ENCODE results near the gene ARHGEF3.
A peak's percentile ranks its signal among the peaks of the same experiment; 100 is the strongest.

The ARHGEF3 gene

GRCh38 chr3:56784448-56785001 lies 17.2 kb downstream of the ARHGEF3 start:
- H3K9ac ChIP-seq (ENCODE audit: insufficient read length): no peak overlapping the region

GRCh38 chr3:56783644-56784447 lies 17.9 kb downstream of the ARHGEF3 start:
- H3K4me3 ChIP-seq: peak overlapping the region; percentile 45
- H3K27ac ChIP-seq: peak overlapping the region; percentile 84
- no peak overlapping the region for H3K9ac ChIP-seq (ENCODE audit: insufficient read length)
- no peaks in the 10 kb centered on the region for H3K9me3 ChIP-seq (ENCODE audit: low read depth, low read length)
- TF ChIP-seq FOXP2 (optimal IDR thresholded peaks at IDR 0.05; ENCODE audit: control extremely low read depth, extremely low read length, insufficient read depth): no peak
- no peak for TF ChIP-seq POLR2AphosphoS5 (IDR thresholded peaks at IDR 0.05; ENCODE audit: borderline replicate concordance, low read depth, low read length)
- TF ChIP-seq EZH2 (IDR thresholded peaks at IDR 0.05): no peak
- no peaks in the 10 kb centered on the region for H3K36me3 ChIP-seq (ENCODE audit: insufficient read depth, low read length)
- DNase-seq (ENCODE audit: low read depth, low spot score): peak; percentile 24

More at GRCh38 chr3:56784448-56785001, 17.2 kb downstream of the ARHGEF3 start:
- TF ChIP-seq FOXP2 (optimal IDR thresholded peaks at IDR 0.05; ENCODE audit: control extremely low read depth, extremely low read length, insufficient read depth) (no peak), POLR2AphosphoS5 (IDR thresholded peaks at IDR 0.05; ENCODE audit: borderline replicate concordance, low read depth, low read length) (no peak), EZH2 (IDR thresholded peaks at IDR 0.05) (no peak)
- Histone ChIP-seq H3K9me3 (ENCODE audit: low read depth, low read length) (no peaks in the 10 kb centered on the region), H3K27ac (no peak overlapping the region), H3K36me3 (ENCODE audit: insufficient read depth, low read length) (no peaks in the 10 kb centered on the region), H3K4me3 (no peak overlapping the region)
- no peak for DNase-seq (ENCODE audit: low read depth, low spot score)

- peak overlapping the region; percentile 84; the same call in 1 of the 2 replicates for H3K27ac ChIP-seq
- H3K4me3 ChIP-seq: no peak overlapping the region
- no peak overlapping the region for H3K9ac ChIP-seq (ENCODE audit: insufficient read length)
- no peak for DNase-seq (ENCODE audit: low read depth, low spot score)
- TF ChIP-seq POLR2AphosphoS5 (IDR thresholded peaks at IDR 0.05; ENCODE audit: borderline replicate concordance, low read depth, low read length) (no peak), FOXP2 (optimal IDR thresholded peaks at IDR 0.05; ENCODE audit: control extremely low read depth, extremely low read length, insufficient read depth) (no peak), EZH2 (IDR thresholded peaks at IDR 0.05) (no peak)
- no peaks in the 10 kb centered on the region for H3K9me3 ChIP-seq (ENCODE audit: low read depth, low read length)
- no peaks in the 10 kb centered on the region for H3K36me3 ChIP-seq (ENCODE audit: insufficient read depth, low read length)
These were observed 18.8 kb downstream of the ARHGEF3 start for GRCh38 chr3:56782906-56783305.

GRCh38 chr3:56782215-56782614 lies 19.5 kb downstream of the ARHGEF3 start:
- no peak for DNase-seq (ENCODE audit: low read depth, low spot score)
- no peak overlapping the region for H3K27ac ChIP-seq
- no peak for TF ChIP-seq POLR2AphosphoS5 (IDR thresholded peaks at IDR 0.05; ENCODE audit: borderline replicate concordance, low read depth, low read length)
- no peak for TF ChIP-seq EZH2 (IDR thresholded peaks at IDR 0.05)
- no peak for TF ChIP-seq FOXP2 (optimal IDR thresholded peaks at IDR 0.05; ENCODE audit: control extremely low read depth, extremely low read length, insufficient read depth)
- no peak overlapping the region for H3K4me3 ChIP-seq
- no peaks in the 10 kb centered on the region for H3K36me3 ChIP-seq (ENCODE audit: insufficient read depth, low read length)
- no peaks in the 10 kb centered on the region for H3K9me3 ChIP-seq (ENCODE audit: low read depth, low read length)
- no peak overlapping the region for H3K9ac ChIP-seq (ENCODE audit: insufficient read length)

GRCh38 chr3:56781762-56782161 lies 20.0 kb downstream of the ARHGEF3 start:
- no peaks in the 10 kb centered on the region for H3K36me3 ChIP-seq (ENCODE audit: insufficient read depth, low read length)
- DNase-seq (ENCODE audit: low read depth, low spot score): no peak

GRCh38 chr3:56780936-56781335 lies 20.8 kb downstream of the ARHGEF3 start:
- DNase-seq (ENCODE audit: low read depth, low spot score): no peak
- no peak overlapping the region for H3K4me3 ChIP-seq
- H3K36me3 ChIP-seq (ENCODE audit: insufficient read depth, low read length): no peaks in the 10 kb centered on the region
- no peaks in the 10 kb centered on the region for H3K9me3 ChIP-seq (ENCODE audit: low read depth, low read length)
- no peak for TF ChIP-seq EZH2 (IDR thresholded peaks at IDR 0.05)
- TF ChIP-seq FOXP2 (optimal IDR thresholded peaks at IDR 0.05; ENCODE audit: control extremely low read depth, extremely low read length, insufficient read depth): no peak
- no peak for TF ChIP-seq POLR2AphosphoS5 (IDR thresholded peaks at IDR 0.05; ENCODE audit: borderline replicate concordance, low read depth, low read length)
- no peak overlapping the region for H3K27ac ChIP-seq
- H3K9ac ChIP-seq (ENCODE audit: insufficient read length): no peak overlapping the region

More at GRCh38 chr3:56781762-56782161, 20.0 kb downstream of the ARHGEF3 start:
- Histone ChIP-seq H3K9me3 (ENCODE audit: low read depth, low read length) (no peaks in the 10 kb centered on the region), H3K9ac (ENCODE audit: insufficient read length) (no peak overlapping the region), H3K27ac (no peak overlapping the region), H3K4me3 (no peak overlapping the region)
- TF ChIP-seq FOXP2 (optimal IDR thresholded peaks at IDR 0.05; ENCODE audit: control extremely low read depth, extremely low read length, insufficient read depth): no peak
- no peak for TF ChIP-seq POLR2AphosphoS5 (IDR thresholded peaks at IDR 0.05; ENCODE audit: borderline replicate concordance, low read depth, low read length)
- no peak for TF ChIP-seq EZH2 (IDR thresholded peaks at IDR 0.05)

- no peaks in the 10 kb centered on the region for H3K9me3 ChIP-seq (ENCODE audit: low read depth, low read length)
These were observed 22.9 kb downstream of the ARHGEF3 start for GRCh38 chr3:56778893-56779292.

GRCh38 chr3:56776556-56776950 lies 25.2 kb downstream of the ARHGEF3 start:
- peak overlapping the region; percentile 63 for H3K4me3 ChIP-seq
- H3K27ac ChIP-seq: peak overlapping the region; percentile 86
- H3K9ac ChIP-seq (ENCODE audit: insufficient read length): no peak overlapping the region
- TF ChIP-seq EZH2 (IDR thresholded peaks at IDR 0.05) (no peak), FOXP2 (optimal IDR thresholded peaks at IDR 0.05; ENCODE audit: control extremely low read depth, extremely low read length, insufficient read depth) (no peak), POLR2AphosphoS5 (IDR thresholded peaks at IDR 0.05; ENCODE audit: borderline replicate concordance, low read depth, low read length) (no peak)
- H3K36me3 ChIP-seq (ENCODE audit: insufficient read depth, low read length): no peaks in the 10 kb centered on the region
- no peaks in the 10 kb centered on the region for H3K9me3 ChIP-seq (ENCODE audit: low read depth, low read length)
- peak; percentile 66 for DNase-seq (ENCODE audit: low read depth, low spot score)

More at GRCh38 chr3:56778893-56779292, 22.9 kb downstream of the ARHGEF3 start:
- no peak overlapping the region for H3K27ac ChIP-seq
- no peak overlapping the region for H3K4me3 ChIP-seq
- no peaks in the 10 kb centered on the region for H3K36me3 ChIP-seq (ENCODE audit: insufficient read depth, low read length)
- DNase-seq (ENCODE audit: low read depth, low spot score): no peak
- H3K9ac ChIP-seq (ENCODE audit: insufficient read length): no peak overlapping the region
- no peak for TF ChIP-seq POLR2AphosphoS5 (IDR thresholded peaks at IDR 0.05; ENCODE audit: borderline replicate concordance, low read depth, low read length)
- TF ChIP-seq FOXP2 (optimal IDR thresholded peaks at IDR 0.05; ENCODE audit: control extremely low read depth, extremely low read length, insufficient read depth): no peak

Data from SK-N-MC (cell line).